IPS-20b (cell line): ENCODE data around the gene DEPDC5.
"Not testable (repeated sequence)": the region's sequence is repeated elsewhere in the genome, so short reads cannot be mapped to it uniquely, and the experiment has no call there.

ENCODE experiments used
- H3K27ac ChIP-seq: one replicate; pipeline ENCODE4 v1.5.1; 2013; ENCODE audit warnings: low read length
- H3K27me3 ChIP-seq: 2 replicates; pipeline ENCODE4 v1.6.1; 2013; ENCODE audit warnings: mild to moderate bottlenecking, low read length, inconsistent platforms; ENCODE audit not compliant: insufficient read depth
- H3K36me3 ChIP-seq: 2 replicates; pipeline ENCODE4 v1.6.1; 2013; ENCODE audit warnings: low read depth, mild to moderate bottlenecking, inconsistent platforms, low read length, moderate library complexity; ENCODE audit not compliant: insufficient read depth
- H3K4me1 ChIP-seq: 2 replicates; pipeline ENCODE4 v1.6.1; 2013; ENCODE audit warnings: mild to moderate bottlenecking, control low read depth, inconsistent platforms, low read length, moderate library complexity; ENCODE audit not compliant: insufficient read depth
- H3K4me3 ChIP-seq: 2 replicates; pipeline ENCODE4 v1.5.1; 2013; ENCODE audit warnings: mild to moderate bottlenecking, low read length, inconsistent platforms
- H3K9ac ChIP-seq: 2 replicates; pipeline ENCODE4 v1.6.1; 2013; ENCODE audit warnings: low read depth, mild to moderate bottlenecking, inconsistent platforms, low read length, moderate library complexity
- H3K9me3 ChIP-seq: 2 replicates; pipeline ENCODE4 v1.6.1; 2013; ENCODE audit warnings: mild to moderate bottlenecking, low read depth, low read length, inconsistent platforms; ENCODE audit not compliant: insufficient read depth

DEPDC5 gene

DNA sequence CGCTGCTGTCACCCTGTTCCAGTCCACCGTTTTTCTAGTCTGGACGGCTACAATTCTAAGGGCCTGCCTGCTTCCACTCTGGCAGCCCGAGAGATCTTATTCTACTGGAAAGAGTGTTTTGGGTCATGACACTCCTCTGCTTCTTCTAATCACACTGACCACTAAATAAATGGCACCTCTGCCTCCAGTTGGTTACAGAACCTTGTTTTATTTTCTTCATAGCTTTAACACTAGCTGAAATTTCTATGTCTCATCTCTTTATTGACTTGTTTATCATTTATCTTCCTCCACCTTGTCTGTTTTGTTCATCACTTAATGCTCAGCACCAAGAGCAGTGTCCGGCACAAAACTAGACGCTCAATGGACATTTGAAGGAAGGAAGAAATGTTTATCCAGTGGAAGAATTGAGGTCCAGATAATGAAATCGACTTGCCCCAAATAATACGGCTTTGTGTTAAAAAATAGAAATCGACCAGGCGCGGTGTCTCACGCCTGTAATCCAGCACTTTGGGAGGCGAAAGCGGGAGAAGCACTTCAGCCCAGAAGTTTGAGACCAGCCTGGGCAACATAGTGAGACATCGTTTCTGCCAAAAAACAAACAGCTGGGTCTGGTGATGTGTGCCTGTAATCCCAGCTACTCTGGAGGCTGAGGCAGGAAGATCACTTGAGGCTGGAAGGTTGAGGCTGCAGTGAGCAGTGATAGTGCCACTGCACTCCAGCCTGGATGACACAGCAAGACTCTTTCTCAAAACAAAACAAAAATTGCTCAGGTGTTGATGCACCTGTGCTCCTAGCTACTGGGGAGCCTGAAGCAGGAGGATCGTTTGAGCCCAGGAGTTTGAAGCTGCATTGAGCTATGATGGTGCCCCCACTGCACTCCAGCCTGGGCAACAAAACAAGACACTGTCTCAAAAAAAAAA, 3.2 kb upstream of the DEPDC5 start:
- H3K27me3 ChIP-seq, result no peaks in the 10 kb centered on the region
- H3K9me3 ChIP-seq, result no peaks in the 10 kb centered on the region
- H3K36me3 ChIP-seq, result peaks cover 9% of the 10 kb centered on the region; the same call in 1 of the 2 replicates
- H3K27ac ChIP-seq, result no peak overlapping the region
- H3K4me3 ChIP-seq, result peak overlapping the region; percentile 93; the same call in 1 of the 2 replicates
- peak overlapping the region; percentile 99; the same call in 1 of the 2 replicates for H3K9ac ChIP-seq
- peaks cover 25% of the 10 kb centered on the region; the same call in 1 of the 2 replicates for H3K4me1 ChIP-seq

DNA sequence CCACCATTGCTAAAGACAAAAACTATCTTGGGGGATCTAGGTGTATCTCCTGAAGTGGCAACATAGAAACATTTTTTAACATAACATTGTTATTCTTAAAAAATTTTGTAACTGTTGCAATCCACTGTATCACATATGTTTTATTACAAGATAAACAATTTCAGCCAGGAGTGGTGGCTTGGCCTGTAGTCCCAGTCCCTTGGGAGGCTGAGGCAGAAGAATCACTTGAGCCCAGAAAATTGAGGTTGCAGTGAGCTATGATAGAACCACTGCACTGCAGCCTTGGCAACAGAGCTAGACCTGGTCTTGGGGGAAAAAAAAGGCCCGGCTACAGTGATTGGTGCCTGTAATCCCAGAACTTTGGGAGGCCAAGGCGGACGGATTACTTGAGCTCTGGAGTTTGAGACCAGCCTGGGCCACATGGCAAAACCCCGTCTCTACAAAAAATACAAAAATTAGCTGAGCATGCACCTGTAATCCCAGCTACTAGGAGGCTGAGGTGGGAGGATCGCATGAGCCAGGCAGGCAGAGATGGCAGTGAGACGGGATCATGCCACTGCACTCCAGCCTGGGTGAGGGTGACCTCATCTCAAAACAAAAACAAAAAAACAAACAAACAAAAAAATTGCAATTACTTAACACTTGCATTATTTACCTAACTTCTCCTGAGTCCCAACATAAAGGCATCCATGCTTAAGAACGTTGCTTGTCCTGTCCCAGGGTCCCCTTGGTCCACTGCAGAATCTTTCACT, 1.5 kb upstream of the DEPDC5 start:
- Histone ChIP-seq H3K4me1 (peaks cover 22% of the 10 kb centered on the region; the same call in 1 of the 2 replicates), H3K9me3 (no peaks in the 10 kb centered on the region), H3K27me3 (no peaks in the 10 kb centered on the region), H3K9ac (peak overlapping the region; percentile 91; the same call in 1 of the 2 replicates), H3K27ac (peak overlapping the region; percentile 83), H3K4me3 (peak overlapping the region; percentile 77; the same call in 1 of the 2 replicates), H3K36me3 (no peaks in the 10 kb centered on the region)

DNA sequence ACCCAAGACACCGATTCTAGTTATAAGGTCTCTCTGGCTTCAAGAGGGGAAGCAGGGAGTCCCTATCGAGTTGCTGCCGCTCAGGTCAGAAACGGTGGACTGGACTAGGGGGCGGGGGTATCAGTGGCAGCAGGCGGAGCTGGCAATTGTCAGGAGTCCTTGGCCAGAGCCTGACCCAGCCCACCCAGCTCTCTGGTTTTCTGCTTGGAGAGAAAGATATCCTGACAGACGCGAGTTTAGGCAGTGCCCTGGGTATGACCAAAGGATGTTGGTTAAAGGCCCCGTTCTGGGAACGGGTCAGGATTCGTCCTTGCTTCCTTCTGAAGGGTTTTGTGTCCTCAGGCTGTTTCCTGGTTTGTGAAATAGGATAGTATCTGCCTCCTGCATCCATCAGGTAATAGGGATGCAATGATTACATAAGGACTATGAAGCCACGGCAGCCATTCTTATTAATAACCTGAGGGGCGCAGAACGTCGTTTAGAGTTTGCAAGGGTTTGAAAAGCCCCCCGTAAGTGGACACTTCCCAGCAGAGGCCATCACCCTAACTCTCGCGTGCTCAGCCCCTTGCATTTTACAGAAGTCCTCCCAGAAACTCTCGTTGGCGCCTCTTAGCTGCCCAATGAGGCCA, 700 bp upstream of the DEPDC5 start:
- peaks cover 15% of the 10 kb centered on the region; the same call in 1 of the 2 replicates for H3K4me1 ChIP-seq
- no peaks in the 10 kb centered on the region for H3K9me3 ChIP-seq
- H3K27ac ChIP-seq, result peak overlapping the region; percentile 83
- H3K9ac ChIP-seq, result peak overlapping the region; percentile 91
- peaks cover 2% of the 10 kb centered on the region for H3K36me3 ChIP-seq
- H3K4me3 ChIP-seq, result peak overlapping the region; percentile 77
- no peaks in the 10 kb centered on the region for H3K27me3 ChIP-seq

DNA sequence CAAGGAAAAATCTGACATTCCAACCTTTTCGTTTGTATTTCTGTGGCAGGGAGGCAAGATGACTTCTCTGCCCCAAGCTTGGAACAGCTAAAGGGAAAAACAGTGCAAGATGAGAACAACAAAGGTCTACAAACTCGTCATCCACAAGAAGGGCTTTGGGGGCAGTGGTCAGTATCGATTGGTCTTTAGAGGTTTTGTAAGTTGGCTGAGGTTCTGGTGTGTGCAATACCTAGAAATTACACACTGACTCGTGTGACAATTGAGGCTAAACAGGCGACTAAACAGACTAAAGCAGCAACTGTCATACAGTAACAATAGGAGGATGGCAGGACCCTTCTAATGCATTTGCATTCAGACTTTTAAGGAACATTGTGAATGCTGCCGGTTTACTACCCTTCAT, 994 bp downstream of the DEPDC5 start:
- Histone ChIP-seq H3K9me3 (no peaks in the 10 kb centered on the region), H3K27me3 (no peaks in the 10 kb centered on the region), H3K9ac (peak overlapping the region; percentile 82; the same call in 1 of the 2 replicates), H3K27ac (no peak overlapping the region), H3K36me3 (peaks cover 11% of the 10 kb centered on the region), H3K4me3 (peak overlapping the region; percentile 92), H3K4me1 (peaks cover 9% of the 10 kb centered on the region; the same call in 1 of the 2 replicates)

DNA sequence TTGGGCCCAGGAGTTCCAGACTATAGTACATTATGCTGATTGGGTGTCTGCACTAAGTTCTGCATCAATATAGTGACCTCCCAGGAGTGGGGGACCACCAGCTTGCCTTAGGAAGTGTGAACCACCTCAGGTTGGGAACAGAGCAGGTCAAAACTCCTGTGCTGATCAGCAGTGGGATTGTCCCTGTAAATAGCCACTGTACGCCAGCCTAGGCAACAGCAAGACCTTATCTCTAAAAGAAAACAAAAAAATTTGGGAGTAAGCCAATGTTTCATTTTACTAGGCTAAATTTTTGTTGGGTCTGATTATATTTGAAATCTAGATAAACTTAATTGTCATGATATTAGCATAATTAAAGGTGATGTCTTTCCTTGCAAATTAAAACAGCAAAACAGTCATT, 3.4 kb downstream of the DEPDC5 start:
- H3K4me1 ChIP-seq, result peaks cover 4% of the 10 kb centered on the region; the same call in 1 of the 2 replicates
- no peak overlapping the region for H3K9ac ChIP-seq
- no peaks in the 10 kb centered on the region for H3K27me3 ChIP-seq
- no peaks in the 10 kb centered on the region for H3K9me3 ChIP-seq
- H3K4me3 ChIP-seq, result no peak overlapping the region
- peaks cover 24% of the 10 kb centered on the region for H3K36me3 ChIP-seq
- H3K27ac ChIP-seq, result no peak overlapping the region

DNA sequence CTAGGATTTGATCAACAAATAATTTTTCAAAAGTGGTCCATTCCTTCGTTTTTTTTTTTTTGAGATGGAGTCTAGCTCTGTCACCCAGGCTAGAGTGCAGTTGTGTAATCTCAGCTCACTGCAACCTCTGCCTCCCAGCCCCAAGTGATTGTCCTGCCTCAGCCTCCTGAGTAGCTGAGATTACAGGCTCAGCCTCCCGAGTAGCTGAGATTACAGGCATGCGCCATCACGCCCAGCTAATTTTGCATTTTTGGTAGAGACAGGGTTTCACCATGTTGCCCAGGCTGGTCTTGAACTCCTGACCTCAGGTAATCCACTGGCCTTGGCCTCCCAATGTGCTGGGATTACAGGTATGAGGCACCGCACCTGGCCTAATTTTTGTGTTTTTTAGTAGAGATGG, 5.0 kb downstream of the DEPDC5 start:
- H3K27ac ChIP-seq, H3K9ac ChIP-seq, H3K4me3 ChIP-seq, H3K9me3 ChIP-seq, H3K4me1 ChIP-seq, H3K27me3 ChIP-seq: not testable (repeated sequence)
- peaks cover 24% of the 10 kb centered on the region for H3K36me3 ChIP-seq

DNA sequence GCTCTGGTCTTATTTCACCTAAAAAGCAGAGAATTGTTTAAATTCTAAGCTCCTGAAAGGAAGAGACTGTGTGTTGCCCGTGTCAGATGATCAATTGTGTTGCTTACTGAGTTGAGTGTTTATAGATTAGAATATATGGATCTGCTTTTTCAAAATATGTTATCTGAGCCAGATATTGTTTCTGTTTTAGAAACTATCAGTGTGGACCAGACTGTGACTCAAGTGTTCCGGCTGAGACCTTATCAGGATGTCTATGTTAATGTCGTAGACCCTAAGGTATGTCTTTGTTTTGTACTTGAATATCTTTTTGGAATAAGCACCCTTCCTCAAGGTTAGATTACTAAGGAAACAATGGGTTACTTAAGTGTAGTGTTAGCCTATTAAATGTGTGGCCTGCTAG, 11.0 kb downstream of the DEPDC5 start:
- no peaks in the 10 kb centered on the region for H3K27me3 ChIP-seq
- no peak overlapping the region for H3K4me3 ChIP-seq
- no peak overlapping the region for H3K9ac ChIP-seq
- H3K9me3 ChIP-seq, result no peaks in the 10 kb centered on the region
- no peak overlapping the region for H3K27ac ChIP-seq
- no peaks in the 10 kb centered on the region for H3K4me1 ChIP-seq
- H3K36me3 ChIP-seq, result peaks cover 56% of the 10 kb centered on the region

DNA sequence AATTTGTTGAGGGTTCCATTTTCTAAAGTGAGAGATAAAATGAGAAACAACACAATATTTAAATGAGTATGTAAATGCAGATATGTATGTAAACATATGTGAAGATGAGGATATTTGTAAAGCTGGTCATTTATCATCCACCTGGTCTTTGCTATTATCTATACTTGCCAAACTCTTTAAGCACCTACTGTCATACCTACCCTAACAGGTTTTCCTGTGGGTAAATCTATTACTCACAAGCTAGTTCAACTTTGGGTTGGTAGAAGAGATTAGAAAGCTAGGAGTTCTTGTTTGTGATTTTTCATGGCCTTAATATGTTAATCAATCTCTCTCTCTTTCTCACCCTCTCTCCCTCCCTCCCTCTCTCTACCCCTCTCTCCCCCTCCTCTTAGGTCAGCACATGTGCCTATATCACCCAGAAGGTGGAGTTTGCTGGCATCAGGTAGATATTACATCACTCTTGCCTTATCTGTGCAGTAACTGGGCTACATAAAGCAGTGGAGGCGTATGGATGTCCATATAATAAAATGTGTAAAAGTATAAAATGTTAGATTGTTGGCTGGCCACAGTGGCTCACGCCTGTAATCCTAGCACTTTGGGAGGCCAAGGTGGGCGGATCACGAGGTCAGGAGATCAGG, 14.7 kb downstream of the DEPDC5 start:
- H3K9me3 ChIP-seq, result no peaks in the 10 kb centered on the region
- H3K4me3 ChIP-seq, result no peak overlapping the region
- no peak overlapping the region for H3K9ac ChIP-seq
- H3K36me3 ChIP-seq, result peaks cover 65% of the 10 kb centered on the region
- no peaks in the 10 kb centered on the region for H3K27me3 ChIP-seq
- no peaks in the 10 kb centered on the region for H3K4me1 ChIP-seq
- no peak overlapping the region for H3K27ac ChIP-seq

DNA sequence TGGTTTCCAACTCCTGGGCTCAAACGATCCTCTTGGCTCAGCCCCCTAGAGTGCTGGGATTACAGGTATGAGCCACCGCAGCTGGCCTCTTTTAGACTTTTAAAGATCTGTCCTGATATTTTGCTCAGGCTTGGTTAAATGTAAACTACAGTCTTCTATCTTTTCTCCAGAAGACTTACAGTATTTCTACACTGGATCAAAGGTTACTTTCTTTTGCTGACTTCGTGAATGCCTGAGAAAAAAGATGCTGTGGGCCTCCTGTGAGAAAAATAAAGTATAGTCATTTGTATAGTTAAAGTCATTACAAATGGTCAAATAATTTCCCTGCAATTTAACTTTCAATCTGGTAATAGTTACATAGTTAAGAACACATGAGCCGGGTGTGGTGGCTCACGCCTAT, 19.6 kb downstream of the DEPDC5 start:
- H3K27me3 ChIP-seq, result no peaks in the 10 kb centered on the region
- H3K9me3 ChIP-seq, result no peaks in the 10 kb centered on the region
- H3K36me3 ChIP-seq, result peaks cover 51% of the 10 kb centered on the region
- no peak overlapping the region for H3K27ac ChIP-seq
- H3K4me3 ChIP-seq, result no peak overlapping the region
- H3K9ac ChIP-seq, result no peak overlapping the region
- no peaks in the 10 kb centered on the region for H3K4me1 ChIP-seq

DNA sequence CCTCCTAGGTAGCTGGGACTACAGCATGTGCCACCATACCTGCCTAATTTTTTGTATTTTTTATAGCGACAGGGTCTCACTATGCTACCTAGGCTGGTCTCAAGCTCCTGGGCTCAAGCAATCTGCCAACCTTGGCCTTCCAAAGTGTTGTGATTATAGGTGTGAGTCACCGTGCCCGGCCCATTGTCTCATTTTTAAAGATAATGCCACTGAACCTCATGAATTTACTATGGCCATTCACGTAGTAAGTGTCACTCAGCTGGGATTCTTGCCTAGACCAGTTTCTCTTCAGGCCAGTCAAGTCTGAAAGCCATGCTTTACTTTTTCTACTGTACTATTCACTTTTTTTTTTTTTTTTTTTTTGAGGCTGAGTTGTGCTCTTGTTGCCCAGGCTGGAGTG, 22.4 kb downstream of the DEPDC5 start:
- Histone ChIP-seq H3K4me3 (no peak overlapping the region), H3K27ac (no peak overlapping the region), H3K9ac (no peak overlapping the region), H3K9me3 (no peaks in the 10 kb centered on the region), H3K36me3 (peaks cover 43% of the 10 kb centered on the region), H3K4me1 (no peaks in the 10 kb centered on the region), H3K27me3 (no peaks in the 10 kb centered on the region)

DNA sequence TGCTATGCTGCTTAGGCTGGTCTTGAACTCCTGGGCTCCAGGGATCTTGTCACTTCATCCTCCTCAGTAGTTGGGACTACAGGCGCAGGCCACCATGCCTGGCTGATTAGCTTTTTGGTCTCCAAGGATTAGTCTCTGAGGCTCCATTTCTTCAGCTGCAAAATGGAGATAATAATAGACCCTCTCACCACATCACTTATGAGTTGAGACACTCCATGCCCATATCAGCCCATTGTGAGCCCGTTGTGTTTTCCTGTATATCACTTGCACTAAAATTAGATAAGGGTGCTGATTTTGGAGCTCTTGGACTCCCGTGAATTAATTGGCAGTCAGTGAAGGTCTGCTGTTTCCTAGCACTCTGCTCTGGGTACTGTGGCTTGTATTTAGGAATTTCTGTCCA, 36.0 kb downstream of the DEPDC5 start:
- no peak overlapping the region for H3K9ac ChIP-seq
- no peak overlapping the region for H3K27ac ChIP-seq
- H3K4me3 ChIP-seq, result no peak overlapping the region

More for the DNA sequence above, 36.0 kb downstream of the DEPDC5 start:
- no peaks in the 10 kb centered on the region for H3K27me3 ChIP-seq
- H3K9me3 ChIP-seq, result no peaks in the 10 kb centered on the region
- H3K36me3 ChIP-seq, result peaks cover 16% of the 10 kb centered on the region
- no peaks in the 10 kb centered on the region for H3K4me1 ChIP-seq
